ENCODE measurements around the gene CENPE.

GRCh38 chr4:103152381-103152780, 45.8 kb downstream of the CENPE start:
- TF ChIP-seq, protein P1, sequence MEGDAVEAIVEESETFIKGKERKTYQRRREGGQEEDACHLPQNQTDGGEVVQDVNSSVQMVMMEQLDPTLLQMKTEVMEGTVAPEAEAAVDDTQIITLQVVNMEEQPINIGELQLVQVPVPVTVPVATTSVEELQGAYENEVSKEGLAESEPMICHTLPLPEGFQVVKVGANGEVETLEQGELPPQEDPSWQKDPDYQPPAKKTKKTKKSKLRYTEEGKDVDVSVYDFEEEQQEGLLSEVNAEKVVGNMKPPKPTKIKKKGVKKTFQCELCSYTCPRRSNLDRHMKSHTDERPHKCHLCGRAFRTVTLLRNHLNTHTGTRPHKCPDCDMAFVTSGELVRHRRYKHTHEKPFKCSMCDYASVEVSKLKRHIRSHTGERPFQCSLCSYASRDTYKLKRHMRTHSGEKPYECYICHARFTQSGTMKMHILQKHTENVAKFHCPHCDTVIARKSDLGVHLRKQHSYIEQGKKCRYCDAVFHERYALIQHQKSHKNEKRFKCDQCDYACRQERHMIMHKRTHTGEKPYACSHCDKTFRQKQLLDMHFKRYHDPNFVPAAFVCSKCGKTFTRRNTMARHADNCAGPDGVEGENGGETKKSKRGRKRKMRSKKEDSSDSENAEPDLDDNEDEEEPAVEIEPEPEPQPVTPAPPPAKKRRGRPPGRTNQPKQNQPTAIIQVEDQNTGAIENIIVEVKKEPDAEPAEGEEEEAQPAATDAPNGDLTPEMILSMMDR (IDR thresholded peaks at IDR 0.05), result no peak
- no peak for TF ChIP-seq ZFX (IDR thresholded peaks at IDR 0.05; ENCODE audit: borderline replicate concordance)

Data from 22Rv1 (cell line).